HUES48 (cell line): Measurements from ENCODE around the gene MSI2.

Experiments
- H3K27ac ChIP-seq: one replicate; pipeline ENCODE4 v1.7.0; 2013; ENCODE audit warnings: low read depth, low read length, inconsistent platforms
- H3K27me3 ChIP-seq: 2 replicates; pipeline ENCODE4 v1.6.1; 2013; ENCODE audit warnings: mild to moderate bottlenecking, low read length; ENCODE audit not compliant: control insufficient read depth, insufficient read depth
- H3K36me3 ChIP-seq: 2 replicates; pipeline ENCODE4 v1.6.1; 2013; ENCODE audit warnings: low read length; ENCODE audit not compliant: control insufficient read depth, insufficient read depth
- H3K4me1 ChIP-seq: 2 replicates; pipeline ENCODE4 v1.6.1; 2013; ENCODE audit warnings: mild to moderate bottlenecking, low read length; ENCODE audit not compliant: control insufficient read depth, insufficient read depth
- H3K4me3 ChIP-seq: 2 replicates; pipeline ENCODE4 v1.5.1; 2013; ENCODE audit warnings: mild to moderate bottlenecking, low read depth, low read length
- H3K9ac ChIP-seq: 2 replicates; pipeline ENCODE4 v1.6.1; 2013; ENCODE audit warnings: mild to moderate bottlenecking, low read depth, low read length, moderate library complexity
- H3K9me3 ChIP-seq: 2 replicates; pipeline ENCODE4 v1.6.1; 2013; ENCODE audit warnings: low read length; ENCODE audit not compliant: control insufficient read depth, insufficient read depth

Gene MSI2

DNA sequence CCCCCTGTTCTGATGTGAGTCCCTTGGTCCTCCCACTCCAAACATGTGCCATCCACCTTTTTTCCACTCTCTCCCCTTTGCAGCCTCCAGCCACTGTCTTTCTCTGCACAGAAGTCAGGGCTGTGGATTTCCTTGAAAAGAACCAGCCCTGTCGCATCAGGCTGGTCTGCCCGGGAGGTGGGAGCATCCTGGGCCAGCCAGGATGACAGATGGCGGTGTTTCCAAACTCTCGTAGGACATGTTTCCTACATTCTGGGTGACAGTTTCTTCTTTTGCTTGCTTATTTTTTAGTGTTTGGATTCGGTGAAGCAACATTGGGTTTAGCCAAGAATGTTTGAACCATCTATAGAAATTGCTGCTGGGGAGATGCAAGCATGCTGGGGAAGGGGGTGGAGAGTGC lies 388.0 kb downstream of the MSI2 start:
- H3K9ac ChIP-seq = no peak overlapping the region
- H3K27ac ChIP-seq = no peak overlapping the region
- H3K4me1 ChIP-seq = peaks cover 2% of the 10 kb centered on the region
- H3K4me3 ChIP-seq = no peak overlapping the region
- H3K9me3 ChIP-seq = no peaks in the 10 kb centered on the region
- H3K36me3 ChIP-seq = no peaks in the 10 kb centered on the region
- H3K27me3 ChIP-seq = no peaks in the 10 kb centered on the region

DNA sequence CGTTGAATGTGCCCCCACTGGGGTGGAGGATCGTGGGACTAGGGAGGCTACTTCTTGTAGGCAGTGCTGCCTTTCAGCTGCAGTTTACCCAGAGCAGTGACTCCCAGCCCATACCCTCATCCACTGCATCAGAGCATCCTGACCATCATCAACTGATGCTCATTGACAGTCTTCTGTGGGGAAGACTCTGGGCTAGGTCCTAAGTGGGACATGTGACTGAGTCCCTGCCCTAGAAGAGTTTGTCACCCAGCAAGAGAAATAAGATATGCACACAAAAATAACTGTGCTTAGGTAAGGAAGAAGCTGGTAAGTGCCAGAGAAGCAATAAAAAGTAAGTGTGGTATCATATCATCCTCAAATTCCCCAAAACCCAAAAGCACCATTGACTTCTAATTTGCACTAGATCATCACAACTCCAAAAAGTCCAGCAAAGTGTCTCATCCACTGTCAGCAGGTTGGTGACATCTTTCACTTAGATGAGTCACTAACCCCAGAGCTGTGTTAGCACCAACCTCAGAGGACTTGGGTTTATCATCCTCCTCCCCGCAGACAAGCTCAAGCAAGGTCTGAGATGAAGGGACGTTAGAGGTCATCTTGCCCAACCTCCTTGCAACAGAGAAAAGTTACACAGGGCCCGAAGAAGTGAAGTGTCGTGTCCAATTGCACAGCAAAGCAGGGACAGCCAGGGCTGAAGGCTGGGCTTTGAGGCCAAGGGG lies 389.8 kb downstream of the MSI2 start:
- no peak overlapping the region for H3K9ac ChIP-seq
- no peaks in the 10 kb centered on the region for H3K9me3 ChIP-seq
- no peak overlapping the region for H3K27ac ChIP-seq
- no peaks in the 10 kb centered on the region for H3K36me3 ChIP-seq
- H3K4me1 ChIP-seq = peaks cover 20% of the 10 kb centered on the region
- H3K27me3 ChIP-seq = no peaks in the 10 kb centered on the region
- H3K4me3 ChIP-seq = no peak overlapping the region

DNA sequence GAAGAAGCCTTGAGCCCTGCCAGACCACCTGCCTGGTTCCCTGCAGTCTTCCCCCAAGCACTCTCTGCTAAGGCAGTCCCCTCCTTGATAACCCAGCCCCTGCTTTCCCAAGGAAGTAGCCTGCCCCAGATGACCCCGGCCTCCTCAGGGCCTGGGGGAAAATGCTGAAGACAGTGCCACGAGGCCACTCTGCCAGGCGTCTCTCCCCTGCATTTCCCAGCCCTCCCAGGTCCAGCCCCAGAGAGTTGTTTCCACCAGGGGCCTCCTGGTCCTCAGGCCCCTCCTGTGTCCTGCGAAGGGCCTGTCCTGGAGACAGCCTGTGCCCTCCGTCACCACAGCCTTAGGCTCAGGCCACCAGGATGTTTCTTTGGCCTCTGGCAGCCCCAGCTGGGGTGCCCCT lies 392.4 kb downstream of the MSI2 start:
- Histone ChIP-seq H3K27me3 (no peaks in the 10 kb centered on the region), H3K9ac (no peak overlapping the region), H3K4me3 (no peak overlapping the region), H3K36me3 (no peaks in the 10 kb centered on the region), H3K27ac (no peak overlapping the region), H3K9me3 (no peaks in the 10 kb centered on the region), H3K4me1 (peaks cover 25% of the 10 kb centered on the region)

DNA sequence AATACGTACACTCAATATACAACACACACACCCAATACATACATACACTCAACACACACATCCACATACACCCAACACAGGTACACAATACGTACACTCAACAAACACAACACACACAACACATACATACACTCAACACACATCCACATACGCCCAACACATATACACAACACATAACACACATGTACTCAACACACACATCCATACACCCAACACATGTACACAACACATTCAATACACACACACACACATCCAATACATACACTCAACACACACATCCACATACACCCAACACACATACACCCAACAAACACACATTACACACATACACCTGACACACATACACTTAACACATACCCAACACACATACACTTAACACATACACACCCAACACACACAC lies 392.9 kb downstream of the MSI2 start:
- H3K9ac ChIP-seq = no peak overlapping the region
- H3K27ac ChIP-seq = peak overlapping the region; percentile 90
- H3K27me3 ChIP-seq = no peaks in the 10 kb centered on the region
- no peaks in the 10 kb centered on the region for H3K36me3 ChIP-seq
- H3K9me3 ChIP-seq = no peaks in the 10 kb centered on the region
- no peak overlapping the region for H3K4me3 ChIP-seq
- peaks cover 25% of the 10 kb centered on the region for H3K4me1 ChIP-seq

DNA sequence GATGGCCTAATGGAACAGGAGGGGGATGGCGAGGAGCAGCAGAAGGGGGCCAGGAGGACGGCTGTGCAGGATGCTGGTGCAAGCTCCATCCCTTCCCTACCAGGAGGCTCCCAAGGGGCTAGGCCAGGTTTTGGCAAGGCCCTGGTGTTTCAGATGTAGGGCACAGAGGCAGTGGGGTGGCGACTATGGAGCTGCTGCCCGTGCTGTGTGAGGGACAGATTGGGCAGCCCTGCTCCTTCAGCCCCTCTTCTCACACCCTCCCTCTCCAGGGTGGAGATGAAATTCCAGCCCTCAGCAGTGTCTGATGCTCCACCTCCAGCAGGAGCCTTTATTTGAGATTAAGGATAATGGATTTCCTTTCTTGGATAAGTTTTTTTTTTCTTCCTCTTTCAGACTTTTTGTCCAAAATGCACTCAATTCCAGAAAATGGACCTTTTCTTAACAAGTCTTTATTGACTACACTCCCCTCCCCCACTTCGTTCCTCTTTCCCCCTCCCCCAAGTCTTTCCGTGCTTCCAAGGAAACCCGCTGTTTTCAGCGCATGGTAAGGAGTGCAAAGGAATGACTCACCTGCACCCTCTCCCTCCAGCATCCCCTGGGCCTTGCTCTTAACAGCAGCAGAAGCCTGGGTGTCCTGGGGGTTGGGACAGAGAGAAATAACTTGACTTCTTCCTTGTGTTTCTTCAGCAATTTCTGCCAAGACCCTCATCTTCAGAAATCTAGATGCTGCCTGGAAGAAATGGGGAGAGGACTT lies 393.6 kb downstream of the MSI2 start:
- no peaks in the 10 kb centered on the region for H3K9me3 ChIP-seq
- H3K4me1 ChIP-seq = peaks cover 25% of the 10 kb centered on the region
- H3K4me3 ChIP-seq = peak overlapping the region; percentile 31
- 0 out of 2 replicates have a peak overlapping the region, but pooled peaks have one; percentile 17 for H3K9ac ChIP-seq
- H3K27me3 ChIP-seq = no peaks in the 10 kb centered on the region
- no peaks in the 10 kb centered on the region for H3K36me3 ChIP-seq
- H3K27ac ChIP-seq = peak overlapping the region; percentile 90

DNA sequence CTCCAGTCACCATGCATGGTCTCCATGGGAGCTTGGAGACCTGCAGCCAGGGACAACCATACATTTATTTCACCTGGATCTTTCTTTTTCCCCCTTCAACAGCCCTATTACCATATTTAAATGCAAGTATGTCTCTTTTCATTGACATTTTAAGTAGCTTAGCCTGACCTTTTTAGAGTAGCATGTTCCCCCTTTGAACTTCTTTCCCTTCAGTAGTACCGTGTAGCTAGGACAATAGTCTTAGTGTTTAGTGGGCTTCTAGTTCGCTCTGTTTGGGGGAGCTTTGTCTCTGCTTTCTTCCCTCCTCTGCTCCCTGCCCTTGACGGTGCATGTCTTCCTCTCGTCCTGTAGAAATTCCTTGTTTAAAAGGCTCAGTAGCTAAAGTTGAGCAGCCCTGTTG lies 394.2 kb downstream of the MSI2 start:
- peaks cover 25% of the 10 kb centered on the region for H3K4me1 ChIP-seq
- H3K27me3 ChIP-seq = no peaks in the 10 kb centered on the region
- peak overlapping the region; percentile 90 for H3K27ac ChIP-seq
- no peaks in the 10 kb centered on the region for H3K9me3 ChIP-seq
- H3K4me3 ChIP-seq = peak overlapping the region; percentile 31
- H3K36me3 ChIP-seq = no peaks in the 10 kb centered on the region
- 0 out of 2 replicates have a peak overlapping the region, but pooled peaks have one; percentile 17 for H3K9ac ChIP-seq

DNA sequence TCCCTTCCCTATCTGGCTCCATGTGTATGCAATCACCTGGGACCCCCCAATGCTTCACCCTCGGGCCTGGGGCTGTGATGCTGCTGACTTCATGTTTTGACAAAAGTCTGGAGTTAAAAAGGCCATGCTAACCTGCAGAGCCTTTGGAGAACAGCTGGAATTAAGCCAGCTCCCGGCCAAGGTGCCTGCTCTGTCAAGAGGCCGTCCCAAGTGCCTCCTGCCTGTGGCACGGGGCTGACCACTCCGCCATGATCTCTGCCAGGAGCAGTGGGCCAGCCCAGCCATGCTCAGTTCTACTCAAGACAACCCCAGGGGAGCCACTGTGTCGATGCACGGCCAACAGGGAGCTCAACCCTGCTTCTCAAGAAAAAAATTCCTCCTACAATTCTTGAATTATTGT lies 395.1 kb downstream of the MSI2 start:
- no peak overlapping the region for H3K4me3 ChIP-seq
- no peaks in the 10 kb centered on the region for H3K27me3 ChIP-seq
- H3K36me3 ChIP-seq = peaks cover under 1% of the 10 kb centered on the region; the same call in 1 of the 2 replicates
- H3K9ac ChIP-seq = no peak overlapping the region
- peak overlapping the region; percentile 27 for H3K27ac ChIP-seq
- H3K4me1 ChIP-seq = peaks cover 25% of the 10 kb centered on the region
- no peaks in the 10 kb centered on the region for H3K9me3 ChIP-seq

DNA sequence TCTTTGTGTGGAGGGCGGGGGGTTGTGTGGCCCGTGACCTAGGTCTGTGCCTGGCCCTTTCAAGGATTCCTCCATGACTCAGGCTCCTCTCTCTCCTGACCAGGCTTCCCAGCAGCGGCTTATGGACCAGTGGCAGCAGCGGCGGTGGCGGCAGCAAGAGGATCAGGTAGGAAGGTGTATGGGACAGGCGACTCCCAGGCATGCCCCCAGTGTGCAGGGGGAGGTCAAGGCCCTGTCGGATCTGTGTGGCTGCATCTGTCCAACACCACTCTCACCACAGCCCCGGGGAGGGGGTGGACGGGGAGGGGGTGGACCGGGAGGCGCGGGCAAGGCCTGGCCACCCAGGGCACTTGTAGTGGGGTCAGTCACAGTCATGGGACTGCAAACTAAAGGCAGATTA lies 395.7 kb downstream of the MSI2 start:
- Histone ChIP-seq H3K27ac (no peak overlapping the region), H3K36me3 (peaks cover 5% of the 10 kb centered on the region; the same call in 1 of the 2 replicates), H3K9ac (no peak overlapping the region)

DNA sequence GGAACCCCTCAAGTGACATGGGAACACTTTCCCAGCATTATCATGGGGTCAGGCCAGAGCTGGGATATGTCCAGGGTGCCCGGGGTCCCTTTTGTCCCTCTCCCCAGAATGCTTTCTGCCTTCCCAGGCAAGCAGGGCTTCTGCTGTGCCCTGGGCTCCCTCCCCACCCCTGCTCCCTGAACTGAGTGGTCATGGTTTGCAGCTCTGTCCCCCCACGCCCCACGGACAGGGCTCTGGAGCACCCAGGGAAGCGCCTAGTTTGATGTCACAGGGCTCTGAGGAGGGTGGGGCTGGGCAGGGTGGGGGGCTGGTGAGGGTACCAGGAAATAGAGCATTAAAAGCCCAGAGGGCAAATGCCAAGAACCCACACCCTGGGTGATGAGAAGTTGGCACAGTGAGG lies 396.5 kb downstream of the MSI2 start:
- Histone ChIP-seq H3K36me3 (peaks cover 5% of the 10 kb centered on the region; the same call in 1 of the 2 replicates), H3K27ac (no peak overlapping the region)

More for the DNA sequence above, 395.7 kb downstream of the MSI2 start:
- no peaks in the 10 kb centered on the region for H3K27me3 ChIP-seq
- H3K4me3 ChIP-seq = no peak overlapping the region
- H3K4me1 ChIP-seq = peaks cover 25% of the 10 kb centered on the region
- H3K9me3 ChIP-seq = no peaks in the 10 kb centered on the region

DNA sequence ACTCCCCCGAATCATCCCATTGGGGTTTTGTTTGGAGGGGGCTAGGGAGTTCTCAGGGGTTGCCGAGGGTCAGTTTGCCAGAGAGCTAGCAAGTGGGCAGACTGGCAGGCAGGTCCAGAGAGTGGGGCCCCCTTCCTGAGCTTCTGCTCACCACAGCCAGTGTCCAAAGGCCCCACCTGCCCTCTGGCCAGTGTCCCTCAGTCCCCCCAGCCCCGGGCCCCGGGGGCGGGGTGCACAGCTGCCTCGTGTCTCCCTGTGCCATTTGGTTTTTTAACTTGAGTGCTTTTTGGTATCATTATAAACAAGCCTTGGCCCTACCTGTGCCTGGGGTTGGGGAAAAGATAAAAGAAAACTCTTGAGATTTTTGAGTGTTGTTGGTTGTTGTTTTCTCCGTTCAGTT lies 397.0 kb downstream of the MSI2 start:
- Histone ChIP-seq H3K9ac (no peak overlapping the region), H3K4me3 (no peak overlapping the region), H3K36me3 (peaks cover 5% of the 10 kb centered on the region; the same call in 1 of the 2 replicates), H3K9me3 (no peaks in the 10 kb centered on the region), H3K27ac (no peak overlapping the region), H3K4me1 (peaks cover 25% of the 10 kb centered on the region), H3K27me3 (no peaks in the 10 kb centered on the region)

More for the DNA sequence above, 396.5 kb downstream of the MSI2 start:
- no peak overlapping the region for H3K4me3 ChIP-seq
- H3K4me1 ChIP-seq = peaks cover 25% of the 10 kb centered on the region
- no peak overlapping the region for H3K9ac ChIP-seq
- no peaks in the 10 kb centered on the region for H3K9me3 ChIP-seq
- H3K27me3 ChIP-seq = no peaks in the 10 kb centered on the region
